SK-N-SH treated with all-trans-retinoic acid at 6 μM for 48 hours (cell line): ENCODE data around the gene FAM50B.

ENCODE experiments used
- ATAC-seq: fragments of 200-7000 bp; cut with Tn5 transposase; 3 replicates; pipeline ENCODE4 v1.9.1; 2020; ENCODE audit warnings: mild to moderate bottlenecking, moderate library complexity
- ARNTL ChIP-seq: fragments of 450-650 bp; formaldehyde crosslinking; IDR thresholded peaks from 2 replicates; pipeline ENCODE4 v1.5.0; 2020; ENCODE audit warnings: low read depth, mild to moderate bottlenecking, moderate library complexity, borderline replicate concordance
- BACH2 ChIP-seq: fragments of 250-450 bp; sonication (Bioruptor Pico); IDR thresholded peaks from 2 replicates; pipeline ENCODE4 v1.9.0; 2021; ENCODE audit warnings: mild to moderate bottlenecking, borderline replicate concordance
- CREB5 ChIP-seq: fragments of 250-450 bp; sonication (Bioruptor Pico); IDR thresholded peaks from 2 replicates; pipeline ENCODE4 v1.5.1; 2020; ENCODE audit warnings: low read depth, mild to moderate bottlenecking, moderate library complexity
- CSDC2 ChIP-seq: fragments of 250-450 bp; sonication (Bioruptor Pico); IDR thresholded peaks from 2 replicates; pipeline ENCODE4 v1.5.0; 2020; ENCODE audit warnings: mild to moderate bottlenecking, moderate library complexity
- ESRRG ChIP-seq: fragments of 250-450 bp; sonication (Bioruptor Pico); IDR thresholded peaks from 2 replicates; pipeline ENCODE4 v1.6.1; 2021; ENCODE audit warnings: mild to moderate bottlenecking
- GLIS3 ChIP-seq: fragments of 250-450 bp; sonication (Bioruptor Pico); IDR thresholded peaks from 2 replicates; pipeline ENCODE4 v1.5.0; 2020; ENCODE audit warnings: mild to moderate bottlenecking, moderate library complexity
- ISL1 ChIP-seq: fragments of 250-450 bp; sonication (Bioruptor Pico); IDR thresholded peaks from 2 replicates; pipeline ENCODE4 v2.1.2; 2022; ENCODE audit warnings: mild to moderate bottlenecking, moderate library complexity
- PATZ1 ChIP-seq: fragments of 250-450 bp; sonication (Bioruptor Pico); IDR thresholded peaks from 2 replicates; pipeline ENCODE4 v1.8.0; 2020; ENCODE audit warnings: mild to moderate bottlenecking, moderate library complexity, borderline replicate concordance
- POU6F1 ChIP-seq: fragments of 250-450 bp; sonication (Bioruptor Pico); IDR thresholded peaks from 2 replicates; pipeline ENCODE4 v1.8.0; 2021; ENCODE audit warnings: low read depth, mild to moderate bottlenecking, moderate library complexity, borderline replicate concordance
- PPARA ChIP-seq: fragments of 250-450 bp; sonication (Bioruptor Pico); IDR thresholded peaks from 2 replicates; pipeline ENCODE4 v1.5.0; 2020; ENCODE audit warnings: mild to moderate bottlenecking, borderline replicate concordance
- RARB ChIP-seq: fragments of 250-450 bp; sonication (Bioruptor Pico); IDR thresholded peaks from 2 replicates; pipeline ENCODE4 v1.8.0; 2021; ENCODE audit warnings: mild to moderate bottlenecking, moderate library complexity
- SNAI2 ChIP-seq: fragments of 250-450 bp; sonication (Bioruptor Pico); IDR thresholded peaks from 2 replicates; pipeline ENCODE4 v1.5.0; 2020; ENCODE audit warnings: mild to moderate bottlenecking, moderate library complexity
- TCF4 ChIP-seq: fragments of 250-450 bp; sonication (Bioruptor Pico); IDR thresholded peaks from 2 replicates; pipeline ENCODE4 v1.8.0; 2021; ENCODE audit warnings: mild to moderate bottlenecking, moderate library complexity, borderline replicate concordance
- TOX ChIP-seq: fragments of 250-450 bp; sonication (Bioruptor Pico); IDR thresholded peaks from 2 replicates; pipeline ENCODE4 v1.8.0; 2021; ENCODE audit warnings: mild to moderate bottlenecking, moderate library complexity, borderline replicate concordance
- TSHZ2 ChIP-seq: fragments of 250-450 bp; sonication (Bioruptor Pico); IDR thresholded peaks from 2 replicates; pipeline ENCODE4 v1.5.0; 2020; ENCODE audit warnings: mild to moderate bottlenecking, moderate library complexity
- ZC3H10 ChIP-seq: fragments of 250-450 bp; sonication (Bioruptor Pico); IDR thresholded peaks from 2 replicates; pipeline ENCODE4 v1.5.1; 2021; ENCODE audit warnings: mild to moderate bottlenecking, moderate library complexity
- ZFP3 ChIP-seq: fragments of 250-450 bp; sonication (Bioruptor Pico); IDR thresholded peaks from 2 replicates; pipeline ENCODE4 v1.5.0; 2020; ENCODE audit warnings: mild to moderate bottlenecking, moderate library complexity
- ZFP30 ChIP-seq: fragments of 450-650 bp; formaldehyde crosslinking; IDR thresholded peaks from 2 replicates; pipeline ENCODE4 v1.5.0; 2022; ENCODE audit warnings: mild to moderate bottlenecking, moderate library complexity
- ZNF565 ChIP-seq: fragments of 450-650 bp; formaldehyde crosslinking; conservative IDR thresholded peaks from 2 replicates; pipeline ENCODE4 v1.5.0; 2020; ENCODE audit warnings: low read depth, mild to moderate bottlenecking, moderate library complexity
- ZNF70 ChIP-seq: fragments of 450-650 bp; formaldehyde crosslinking; IDR thresholded peaks from 2 replicates; pipeline ENCODE4 v1.5.0; 2020; ENCODE audit warnings: mild to moderate bottlenecking, moderate library complexity
- ZNF8 ChIP-seq: fragments of 450-650 bp; formaldehyde crosslinking; IDR thresholded peaks from 2 replicates; pipeline ENCODE4 v1.5.0; 2020; ENCODE audit warnings: mild to moderate bottlenecking, moderate library complexity

The FAM50B gene

GRCh38 chr6:3894590-3895311 is 45.6 kb downstream of the FAM50B start:
- no peak for ATAC-seq
- TF ChIP-seq ZNF70 (CRISPR knock-in tag) (no peak), PATZ1 (CRISPR knock-in tag) (no peak), RARB (CRISPR knock-in tag) (no peak), ZFP30 (CRISPR knock-in tag) (no peak), GLIS3 (CRISPR knock-in tag) (no peak), ZC3H10 (CRISPR knock-in tag) (no peak), ESRRG (CRISPR knock-in tag) (no peak), TSHZ2 (CRISPR knock-in tag) (no peak), CSDC2 (no peak), CREB5 (CRISPR knock-in tag) (no peak), POU6F1 (CRISPR knock-in tag) (no peak), TOX (CRISPR knock-in tag) (no peak), ZNF565 (CRISPR knock-in tag) (no peak), BACH2 (CRISPR knock-in tag) (no peak), ZFP3 (CRISPR knock-in tag) (no peak), SNAI2 (no peak)
- TF ChIP-seq, all 23 proteins: peak for 0

GRCh38 chr6:3895312-3895653 is 46.1 kb downstream of the FAM50B start:
- ATAC-seq = no peak
- TF ChIP-seq TOX (CRISPR knock-in tag) = no peak

- ATAC-seq = no peak
- TF ChIP-seq SNAI2 (no peak), ESRRG (CRISPR knock-in tag) (no peak), BACH2 (CRISPR knock-in tag) (no peak)
- TF ChIP-seq, all 23 proteins: peak for 0
Measured at GRCh38 chr6:3895805-3896204, 46.6 kb downstream of the FAM50B start.

- TF ChIP-seq ZNF70 (CRISPR knock-in tag) = no peak
- TF ChIP-seq GLIS3 (CRISPR knock-in tag) = no peak
- no peak for ATAC-seq
Measured at GRCh38 chr6:3898265-3898994, 49.3 kb downstream of the FAM50B start.

GRCh38 chr6:3899061-3899460 is 49.9 kb downstream of the FAM50B start:
- ATAC-seq = no peak
- TF ChIP-seq CREB5 (CRISPR knock-in tag) = no peak
- TF ChIP-seq RARB (CRISPR knock-in tag) = no peak
- no peak for TF ChIP-seq TCF4 (CRISPR knock-in tag)
- no peak for TF ChIP-seq PPARA (CRISPR knock-in tag)
- TF ChIP-seq CSDC2 = no peak
- no peak for TF ChIP-seq ZC3H10 (CRISPR knock-in tag)
- TF ChIP-seq TSHZ2 (CRISPR knock-in tag) = no peak
- no peak for TF ChIP-seq ZNF8 (CRISPR knock-in tag)
- no peak for TF ChIP-seq ZFP30 (CRISPR knock-in tag)
- TF ChIP-seq ARNTL (CRISPR knock-in tag) = no peak
- TF ChIP-seq SNAI2 = no peak
- no peak for TF ChIP-seq ZNF565 (CRISPR knock-in tag)
- no peak for TF ChIP-seq ISL1 (CRISPR knock-in tag)
